NCI-H2029 treated with DMSO at 0.1 percent for 48 hours (cell line): Measurements from ENCODE around the gene MYO6.

ENCODE experiments used
- DNase-seq: peaks from one replicate; lab custom pipeline; 2025; lab: John Stamatoyannopoulos, UW

Gene MYO6

DNA sequence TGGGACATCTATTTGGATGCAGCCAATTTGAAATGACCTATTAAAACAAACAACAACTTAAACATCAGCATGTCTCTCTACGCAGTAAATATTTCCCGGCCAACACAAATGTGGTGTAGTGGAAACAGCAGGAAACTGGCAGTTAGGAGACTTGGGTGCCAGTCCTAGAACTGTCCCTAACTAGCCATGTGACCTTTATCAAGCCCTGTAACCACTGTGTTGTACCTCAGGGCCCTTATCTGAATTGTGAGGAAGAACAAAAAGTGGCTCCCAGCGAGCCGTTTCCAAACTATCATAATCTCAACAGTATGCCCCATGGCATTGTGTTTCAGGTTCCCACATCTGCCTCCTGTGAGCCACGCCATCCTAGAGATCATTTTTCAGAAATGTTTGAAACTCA lies 198.9 kb downstream of the MYO6 start:
- no peak for DNase-seq

DNA sequence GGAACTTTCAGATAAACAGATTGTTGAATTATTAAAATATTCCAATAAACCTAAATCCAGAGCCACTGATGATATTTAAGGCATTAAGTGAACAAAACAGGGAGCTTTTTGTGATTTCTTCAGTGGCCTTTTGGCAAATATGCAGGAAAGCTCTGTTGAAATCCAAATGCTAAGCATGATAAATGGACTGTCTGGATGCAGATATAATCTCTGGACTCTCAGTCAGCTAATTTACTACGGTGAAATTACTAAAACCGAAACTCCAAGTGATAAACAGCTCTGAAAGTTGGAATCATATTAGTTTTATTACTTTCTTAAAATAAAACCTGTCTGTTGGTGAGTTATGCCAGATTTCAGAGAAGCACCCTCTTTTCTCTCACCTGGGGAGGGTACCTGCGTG lies 203.1 kb downstream of the MYO6 start:
- no peak for DNase-seq

DNA sequence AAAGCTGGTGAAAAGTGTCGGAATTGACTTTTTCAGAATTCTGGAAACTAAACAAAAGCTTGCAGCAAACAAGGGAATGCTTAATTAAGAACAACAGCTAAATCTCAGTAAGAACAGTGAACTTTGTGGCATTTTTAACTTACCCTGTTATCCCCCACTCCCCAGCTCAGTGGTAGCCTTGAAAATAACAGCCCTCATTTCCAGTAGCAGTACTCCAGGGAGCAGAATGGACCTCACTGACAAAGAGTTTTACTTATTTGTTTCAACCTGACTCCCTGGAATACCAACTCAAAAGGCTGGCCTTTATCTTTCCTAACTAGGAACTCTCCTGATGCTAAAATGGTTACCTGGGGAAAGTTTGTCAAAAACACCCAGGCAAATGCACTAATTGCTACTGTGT lies 214.5 kb downstream of the MYO6 start:
- no peak for DNase-seq

DNA sequence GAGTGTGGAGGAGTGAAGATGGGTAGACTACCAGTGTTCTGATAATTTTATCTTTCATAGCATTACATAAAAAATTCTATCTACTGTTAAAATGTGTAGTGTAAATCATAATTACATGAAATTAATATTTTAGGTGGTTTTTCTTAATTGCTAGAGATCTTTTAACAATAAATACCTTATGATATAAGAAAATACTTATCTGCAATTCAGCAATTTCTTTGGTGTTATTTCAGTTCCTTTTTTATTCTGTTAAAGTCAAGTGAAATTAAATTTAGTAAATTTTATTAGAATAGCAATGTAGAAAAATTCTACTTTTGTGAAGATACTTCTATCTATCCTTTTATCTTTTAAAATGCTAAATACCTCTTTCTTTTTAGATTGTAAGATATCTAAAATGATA lies 219.1 kb downstream of the MYO6 start:
- DNase-seq, result no peak
